Left lung (tissue), 10 donors: ENCODE data around the gene DSTYK. TPM values are rescaled to one million over a fixed set of nuclear protein-coding genes. Genes with fewer than 3 reads are reported as not detected.

Experiments used
- ATAC-seq: fragments of 200-7000 bp; cut with Tn5 transposase; one replicate; pipeline ENCODE4 v1.9.1; 2020; ENCODE audit warnings: moderate library complexity
- DNase-seq, 4 donors: peaks; one replicate each; pipeline ENCODE4 v3.0.0-alpha.2; 2013 to 2020
- H3K27ac ChIP-seq, 2 donors: fragments of 200-600 bp; sonication (generic) in 1 of 2; one replicate each; pipeline versions ENCODE4 v1.5.0 to v1.8.0; 2020 to 2021
- H3K27me3 ChIP-seq, 2 donors: fragments of 200-600 bp; sonication (generic) in 1 of 2; one replicate each; pipeline versions ENCODE4 v1.5.0 to v1.8.0; 2020 to 2021
- H3K36me3 ChIP-seq, 2 donors: fragments of 200-600 bp; sonication (generic) in 1 of 2; one replicate each; pipeline versions ENCODE4 v1.5.0 to v1.8.0; 2020 to 2021
- H3K4me1 ChIP-seq, 2 donors: fragments of 200-600 bp; one replicate each; pipeline ENCODE4 v1.8.0; 2021
- H3K4me3 ChIP-seq, 2 donors: fragments of 200-600 bp; sonication (generic) in 1 of 2; one replicate each; pipeline versions ENCODE4 v1.5.0 to v1.8.0; 2020 to 2021; ENCODE audit warnings: mild to moderate bottlenecking in 1 of 2
- H3K9me3 ChIP-seq, 2 donors: fragments of 200-600 bp; sonication (generic) in 1 of 2; one replicate each; pipeline versions ENCODE4 v1.5.0 to v1.8.0; 2020 to 2021
- CTCF ChIP-seq, 2 donors: fragments of 200-600 bp; sonication (generic) in 1 of 2; IDR thresholded peaks; one replicate each; pipeline versions ENCODE4 v1.5.0 to v1.8.0; 2021; ENCODE audit warnings: antibody characterized with exemption in 2 of 2
- intact Hi-C, 2 donors: fragments of 100-400 bp; cut with DNase I; formaldehyde crosslinking; loops; one replicate each; pipeline versions ENCODE4 v1.11.2 to v1.14.2; 2022
- polyA plus RNA-seq, 6 donors: library from polyadenylated mRNA; unstranded; fragments of 120-200 nt; gene quantifications; one replicate each; pipeline ENCODE4 v1.2.1, GENCODE V29; 2013; ENCODE audit not compliant: insufficient read length in 6 of 6
- total RNA-seq, 2 donors: library from RNA; stranded (reverse); fragmentation: NEBNext Ultra II Directional; extraction: Animal tissue kit (Norgen Biotek cat#: 25700); gene quantifications; one replicate each; pipeline ENCODE4 v1.2.1, GENCODE V29; 2021
- donor health status: DM: no; HTN: yes; CAD: no.
- donor health status: DM: no; HTN: no; CAD: no.

DSTYK gene
- total and polyA plus RNA-seq, 8 donors: 11.1 to 18.4 (median 17.1) TPM

GRCh38 chr1:205192287-205192686, 19.2 kb downstream of the DSTYK start:
- Histone ChIP-seq H3K9me3 (no peaks in the 10 kb centered on the region), H3K27ac (no peak overlapping the region), H3K36me3 (no peaks in the 10 kb centered on the region), H3K4me3 (no peak overlapping the region), H3K27me3 (no peaks in the 10 kb centered on the region), H3K4me1 (peaks cover 10 to 31% of the 10 kb centered on the region in 2 donors)
- TF ChIP-seq CTCF (IDR thresholded peaks at IDR 0.05): no peak
- DNase-seq: no peak
- ATAC-seq: no peak
- intact Hi-C loops: no loop called here

DNA sequence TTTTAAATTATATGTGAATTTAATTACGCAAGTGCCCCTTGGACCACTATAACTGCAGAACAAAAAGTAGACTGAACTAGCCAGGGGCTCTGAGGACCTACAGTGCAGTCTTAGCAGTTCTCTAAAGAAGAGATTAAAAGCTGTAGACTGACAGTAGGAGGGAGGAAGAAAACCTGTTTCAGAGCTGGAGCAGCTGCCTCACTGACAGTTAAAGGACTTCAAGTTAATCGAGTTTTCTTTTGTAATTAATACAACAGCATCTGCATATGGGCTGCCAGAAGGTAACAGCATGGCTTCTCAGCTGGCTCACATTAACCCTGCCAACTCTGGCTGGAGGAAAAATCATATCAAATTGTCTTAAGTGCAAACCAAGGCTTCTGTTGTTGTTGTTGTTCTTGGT, 19.9 kb downstream of the DSTYK start:
- ATAC-seq (peak; percentile 35), DNase-seq (peak in 2 of 4 donors; percentile 32 to 42)

GRCh38 chr1:205190845-205191577, 20.5 kb downstream of the DSTYK start:
- no peak for TF ChIP-seq CTCF (IDR thresholded peaks at IDR 0.05)
- ATAC-seq: peak; percentile 33
- intact Hi-C loops: no loop called here
- no peak overlapping the region for H3K4me3 ChIP-seq
- no peaks in the 10 kb centered on the region for H3K9me3 ChIP-seq
- no peaks in the 10 kb centered on the region for H3K36me3 ChIP-seq
- no peaks in the 10 kb centered on the region for H3K27me3 ChIP-seq
- H3K4me1 ChIP-seq: peaks cover 10 to 35% of the 10 kb centered on the region in 2 donors
- peak in 1 of 4 donors; percentile 23 for DNase-seq
- no peak overlapping the region for H3K27ac ChIP-seq

More for the DNA sequence above, 19.9 kb downstream of the DSTYK start:
- TF ChIP-seq CTCF (IDR thresholded peaks at IDR 0.05): no peak
- intact Hi-C loops: no loop called here
- H3K9me3 ChIP-seq: no peaks in the 10 kb centered on the region
- H3K27me3 ChIP-seq: no peaks in the 10 kb centered on the region
- H3K4me1 ChIP-seq: peaks cover 10 to 35% of the 10 kb centered on the region in 2 donors
- no peak overlapping the region for H3K27ac ChIP-seq
- H3K4me3 ChIP-seq: no peak overlapping the region
- H3K36me3 ChIP-seq: no peaks in the 10 kb centered on the region

DNA sequence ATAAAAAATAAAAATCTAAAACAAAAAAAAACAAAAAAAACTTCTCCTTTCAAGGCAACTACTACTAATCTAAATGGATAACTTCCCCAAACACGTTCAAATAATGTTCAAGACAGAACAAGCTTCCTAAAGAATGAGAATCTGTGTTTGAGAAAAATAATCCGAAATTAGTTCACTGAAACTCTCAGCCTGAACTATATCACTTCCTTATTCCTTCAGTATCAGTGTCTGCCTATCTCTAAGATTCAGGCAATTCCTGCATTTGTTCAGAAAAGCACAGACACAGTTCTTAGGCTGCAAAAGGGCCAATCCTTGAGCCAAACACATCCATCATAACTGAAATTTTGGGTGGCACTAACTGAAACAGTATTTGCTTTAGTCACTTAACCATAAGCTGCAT, 22.4 kb downstream of the DSTYK start:
- no peak for ATAC-seq
- Histone ChIP-seq H3K27ac (no peak overlapping the region), H3K27me3 (no peaks in the 10 kb centered on the region), H3K4me3 (no peak overlapping the region), H3K4me1 (peaks cover 10 to 40% of the 10 kb centered on the region in 2 donors), H3K9me3 (no peaks in the 10 kb centered on the region), H3K36me3 (no peaks in the 10 kb centered on the region)
- TF ChIP-seq CTCF (IDR thresholded peaks at IDR 0.05): no peak
- DNase-seq: no peak
- intact Hi-C loops: no loop called here

DNA sequence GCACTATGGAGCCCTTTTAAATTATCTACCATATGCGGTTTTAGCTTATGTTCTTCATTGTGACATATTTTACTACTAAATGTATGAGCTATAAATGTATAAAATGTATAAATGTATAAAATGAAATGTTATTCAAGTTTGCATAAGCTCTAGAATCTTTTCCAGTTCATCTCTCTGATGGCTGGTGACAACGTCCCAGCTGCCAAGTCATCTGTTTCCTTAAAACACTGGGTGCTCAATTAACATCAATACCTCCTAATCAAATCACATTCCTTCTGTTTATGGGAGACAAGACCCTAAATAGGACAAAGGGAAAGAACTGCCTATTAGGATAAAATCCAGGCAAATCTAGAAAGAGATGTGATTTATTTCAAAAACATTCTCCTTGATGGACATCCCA, 22.9 kb downstream of the DSTYK start:
- Histone ChIP-seq H3K4me3 (no peak overlapping the region), H3K9me3 (no peaks in the 10 kb centered on the region), H3K4me1 (peaks cover 16 to 45% of the 10 kb centered on the region in 2 donors), H3K27ac (no peak overlapping the region), H3K27me3 (no peaks in the 10 kb centered on the region), H3K36me3 (no peaks in the 10 kb centered on the region)
- intact Hi-C loops: no loop called here
- no peak for ATAC-seq
- DNase-seq: no peak
- no peak for TF ChIP-seq CTCF (IDR thresholded peaks at IDR 0.05)
